NCI-H82 (cell line): Measurements from ENCODE around the gene ZBTB7A.
"Not testable (repeated sequence)": the region's sequence is repeated elsewhere in the genome, so short reads cannot be mapped to it uniquely, and the experiment has no call there.

Experiments used
- DNase-seq: peaks from one replicate; lab custom pipeline; 2025; lab: John Stamatoyannopoulos, UW

ZBTB7A gene

GRCh38 chr19:4015705-4016402 lies 50.8 kb downstream of the ZBTB7A start:
- DNase-seq, result no peak

- DNase-seq, result no peak
Observed at GRCh38 chr19:4014541-4015491, 51.9 kb downstream of the ZBTB7A start.

DNA sequence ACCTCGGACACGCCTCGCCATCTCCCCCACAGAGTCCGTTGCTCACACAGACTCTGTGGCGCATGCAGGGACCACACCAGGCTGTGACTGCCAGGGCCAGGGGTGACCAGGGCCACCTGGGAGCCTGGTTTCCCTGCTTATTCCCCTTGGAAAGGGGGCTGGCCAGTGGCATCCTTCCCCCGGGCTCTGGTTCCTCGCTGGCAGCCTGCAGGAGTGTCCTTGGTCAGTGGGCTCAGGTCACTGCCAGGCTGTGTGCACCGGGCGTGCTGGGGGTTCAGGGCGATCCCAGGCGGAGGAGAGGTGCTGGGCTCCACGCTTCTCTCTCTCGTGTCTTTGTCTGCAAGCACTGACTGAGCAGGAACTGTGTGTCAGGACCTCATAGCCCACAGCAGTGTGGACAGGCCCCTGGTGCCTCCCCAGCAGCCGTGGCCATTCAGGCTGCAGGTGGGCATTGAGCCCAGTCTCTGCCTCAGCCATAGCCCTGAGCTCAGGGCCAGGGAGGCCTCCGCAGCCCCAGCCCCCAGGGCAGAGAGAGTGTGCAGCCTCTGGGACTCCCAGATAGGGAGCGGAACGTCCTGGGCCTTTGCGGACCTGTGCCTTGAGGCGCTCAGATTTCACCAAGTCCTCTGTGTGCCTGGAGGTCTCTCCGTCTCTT lies 52.7 kb downstream of the ZBTB7A start:
- no peak for DNase-seq

GRCh38 chr19:4012975-4013634 lies 53.6 kb downstream of the ZBTB7A start:
- no peak for DNase-seq

DNA sequence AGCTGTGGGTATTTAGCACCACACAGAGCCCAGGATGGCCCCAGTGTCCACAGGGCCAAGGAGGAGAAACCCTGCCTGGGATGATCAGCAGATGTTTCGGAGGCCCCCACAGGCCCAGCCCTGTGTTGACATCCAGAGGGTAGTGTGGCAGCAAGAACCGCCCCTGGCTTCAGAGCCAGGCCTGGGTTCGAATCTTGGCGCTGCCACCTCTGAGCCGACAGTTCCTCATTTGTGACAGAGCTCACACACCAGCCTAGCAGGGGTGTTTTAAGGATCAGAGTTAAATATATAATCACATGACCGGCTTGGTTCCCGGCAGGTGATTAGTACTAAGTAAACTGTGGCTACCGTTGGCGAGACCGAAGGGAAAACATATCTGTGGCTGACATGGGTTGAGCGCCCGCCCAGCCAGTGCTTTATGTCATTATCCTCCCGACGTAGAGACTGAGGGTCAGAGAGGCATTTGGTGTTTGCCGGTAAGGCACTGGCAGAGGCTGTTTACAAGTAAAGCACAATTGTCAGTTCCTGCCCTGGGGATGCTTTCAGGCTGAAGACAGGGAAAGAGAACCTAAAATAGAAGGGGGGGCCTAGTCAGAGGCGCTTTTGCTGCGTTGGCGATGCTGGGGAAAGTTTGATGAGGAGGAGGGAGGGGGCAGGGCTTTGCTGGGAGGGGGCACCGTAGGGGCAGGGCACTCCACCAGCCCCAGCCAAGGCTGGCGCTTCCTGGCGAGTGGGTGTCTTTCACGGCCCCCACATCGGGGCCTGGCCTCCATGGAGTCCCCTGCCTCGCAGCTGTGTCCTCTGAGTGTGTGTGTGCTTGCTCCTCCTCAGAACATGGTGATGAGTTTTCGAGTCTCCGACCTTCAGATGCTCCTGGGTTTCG lies 54.4 kb downstream of the ZBTB7A start:
- DNase-seq, result no peak

GRCh38 chr19:4011430-4011829 lies 55.3 kb downstream of the ZBTB7A start:
- not testable (repeated sequence) for DNase-seq

DNA sequence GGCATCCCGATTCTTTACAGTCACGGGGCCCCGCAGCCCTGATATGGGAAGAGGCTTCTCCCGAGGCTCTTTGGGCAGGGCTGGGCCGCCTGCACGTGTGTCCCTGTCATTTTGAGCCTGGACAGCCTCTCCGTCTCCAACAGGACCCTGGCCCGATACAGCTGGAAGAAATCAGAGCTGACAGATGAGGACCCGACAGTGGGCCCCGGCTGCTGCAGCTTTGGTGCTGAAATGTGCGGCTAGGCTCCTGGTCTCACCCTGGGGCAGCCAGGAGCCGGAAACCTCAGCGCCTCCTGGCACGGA lies 55.9 kb downstream of the ZBTB7A start:
- no peak for DNase-seq

- DNase-seq, result peak; percentile 67
Observed at GRCh38 chr19:4009990-4010807, 56.5 kb downstream of the ZBTB7A start.

DNA sequence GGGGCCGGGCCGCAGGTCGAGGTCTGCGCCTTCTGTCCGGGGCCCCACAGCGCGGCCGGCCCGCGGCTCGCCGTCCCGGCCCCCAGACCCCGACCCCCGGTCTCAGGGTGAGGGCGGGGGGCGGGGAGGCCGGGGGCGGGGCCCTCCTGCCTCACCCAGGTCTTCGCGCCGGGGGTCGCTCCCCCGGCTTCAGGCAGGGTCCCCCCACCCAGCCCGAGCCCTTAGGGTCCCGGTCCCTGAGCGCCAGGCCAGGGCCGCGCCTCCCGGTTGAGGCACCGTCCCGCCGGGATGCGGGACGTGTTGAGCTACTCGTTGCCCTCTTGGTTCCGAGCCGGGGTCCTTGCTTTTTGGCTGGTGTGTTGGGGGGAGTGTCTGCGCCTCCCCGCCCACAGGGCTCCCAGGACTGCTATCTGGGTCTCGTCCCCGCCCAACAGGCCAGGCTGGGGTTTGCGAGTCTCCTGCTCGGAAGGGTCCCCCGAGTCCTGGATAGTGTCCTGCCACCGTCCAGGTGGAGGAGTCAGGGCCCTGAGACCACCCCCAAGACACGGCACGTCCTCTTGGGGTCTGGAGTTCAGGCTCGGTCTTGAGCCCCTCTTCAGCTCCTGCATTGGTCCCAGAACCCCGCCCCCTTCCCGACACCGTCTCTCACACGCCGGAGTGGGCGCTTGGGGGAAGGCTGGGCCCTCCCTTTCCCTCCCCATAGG lies 58.7 kb downstream of the ZBTB7A start:
- DNase-seq, result peak; percentile 46

GRCh38 chr19:4007021-4007835 lies 59.5 kb downstream of the ZBTB7A start, which contains the start of gene PIAS4:
PIAS4 (plus strand) TSS chr19:4007736; CDS start chr19:4007761, 25 bp downstream.
- peak; percentile 94 for DNase-seq

DNA sequence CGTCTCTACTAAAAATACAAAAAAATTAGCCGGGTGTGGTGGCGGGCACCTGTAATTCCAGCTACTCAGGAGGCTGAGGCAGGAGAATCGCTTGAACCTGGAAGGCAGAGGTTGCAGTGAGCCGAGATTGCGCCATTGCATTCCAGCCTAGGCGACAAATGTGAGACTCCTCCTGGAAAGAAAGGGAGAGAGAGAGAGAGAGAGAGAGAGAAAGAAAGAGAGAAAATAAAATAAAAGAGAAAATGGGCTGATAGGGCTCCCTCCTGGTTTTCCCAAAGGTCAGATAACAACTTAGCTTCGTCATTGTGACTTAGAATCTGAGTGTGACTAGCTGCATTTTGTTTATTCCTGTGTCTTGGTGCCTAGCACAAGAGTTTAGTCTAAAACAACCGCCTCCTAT lies 61.3 kb downstream of the ZBTB7A start:
- not testable (repeated sequence) for DNase-seq

DNA sequence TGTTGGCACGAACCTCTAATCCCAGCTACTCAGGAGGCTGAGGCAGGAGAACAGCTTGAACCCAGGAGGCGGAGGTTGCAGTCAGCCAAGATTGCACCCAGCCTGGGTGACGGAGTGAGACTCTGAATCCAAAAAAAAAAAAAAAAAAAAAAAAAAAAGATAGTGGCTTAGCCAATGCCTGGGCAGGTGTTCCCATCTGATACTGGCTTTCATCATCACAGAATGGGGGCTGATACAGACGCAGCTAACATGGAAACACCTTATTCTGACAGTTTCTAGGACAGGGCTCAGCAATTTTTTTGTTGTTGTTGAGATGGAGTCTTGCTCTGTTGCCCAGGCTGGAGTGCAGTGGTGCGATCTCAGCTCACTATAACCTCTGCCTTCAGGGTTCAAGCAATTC lies 65.9 kb downstream of the ZBTB7A start:
- DNase-seq, result not testable (repeated sequence)

DNA sequence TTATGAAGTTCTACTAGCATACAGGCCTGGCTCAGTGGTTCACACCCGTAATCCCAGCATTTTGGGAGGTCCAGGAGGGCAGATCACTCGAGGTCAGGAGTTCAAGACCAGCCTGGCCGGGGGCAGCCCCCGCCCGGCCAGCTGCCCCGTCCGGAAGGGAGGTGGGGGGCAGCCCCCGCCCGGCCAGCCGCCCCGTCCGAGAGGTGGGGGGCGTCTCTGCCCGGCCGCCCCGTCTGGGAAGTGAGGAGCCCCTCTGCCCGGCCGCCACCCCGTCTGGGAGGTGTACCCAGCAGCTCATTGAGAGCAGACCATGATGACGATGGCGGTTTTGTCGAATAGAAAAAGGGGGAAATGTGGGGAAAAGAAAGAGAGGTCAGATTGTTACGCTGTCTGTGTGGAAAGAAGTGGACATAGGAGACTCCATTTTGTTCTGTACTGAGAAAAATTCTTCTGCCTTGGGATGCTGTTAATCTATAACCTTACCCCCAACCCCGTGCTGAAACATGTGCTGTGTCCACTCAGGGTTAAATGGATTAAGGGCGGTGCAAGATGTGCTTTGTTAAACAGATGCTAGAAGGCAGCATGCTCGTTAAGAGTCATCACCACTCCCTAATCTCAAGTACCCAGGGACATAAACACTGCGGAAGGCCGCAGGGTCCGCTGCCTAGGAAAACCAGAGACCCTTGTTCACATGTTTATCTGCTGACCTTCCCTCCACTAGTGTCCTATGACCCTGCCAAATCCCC lies 67.9 kb downstream of the ZBTB7A start:
- DNase-seq, result peak; percentile 68

GRCh38 chr19:3995607-3996006 lies 71.1 kb downstream of the ZBTB7A start:
- no peak for DNase-seq
